GM18526 (cell line): ENCODE data around the gene KANSL1.

Experiments
- POLR2A ChIP-seq: IDR thresholded peaks from 3 replicates; pipeline ENCODE4 v1.6.1; 2011; ENCODE audit not compliant: insufficient read length; ENCODE audit errors: extremely low read depth

Gene KANSL1

DNA sequence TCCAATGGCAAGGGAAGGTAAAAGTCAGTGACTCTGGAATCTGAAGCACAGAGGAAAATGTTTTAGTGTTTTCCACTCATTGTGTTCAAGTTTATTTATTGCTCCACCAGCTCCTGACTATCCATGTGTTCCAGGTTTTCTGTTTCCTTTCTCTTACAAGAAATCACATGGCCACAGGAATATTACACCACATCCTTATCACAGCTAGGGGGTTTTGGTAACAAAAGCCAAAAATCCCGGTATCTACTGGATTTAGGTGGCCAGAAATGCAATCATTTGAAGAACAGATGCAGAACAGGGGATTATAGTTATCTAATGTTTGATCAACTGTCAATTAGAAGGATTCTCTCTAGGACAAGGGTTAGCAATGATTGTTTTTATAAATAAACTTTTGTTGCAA, 146.3 kb downstream of the KANSL1 start:
- no peak for TF ChIP-seq POLR2A

DNA sequence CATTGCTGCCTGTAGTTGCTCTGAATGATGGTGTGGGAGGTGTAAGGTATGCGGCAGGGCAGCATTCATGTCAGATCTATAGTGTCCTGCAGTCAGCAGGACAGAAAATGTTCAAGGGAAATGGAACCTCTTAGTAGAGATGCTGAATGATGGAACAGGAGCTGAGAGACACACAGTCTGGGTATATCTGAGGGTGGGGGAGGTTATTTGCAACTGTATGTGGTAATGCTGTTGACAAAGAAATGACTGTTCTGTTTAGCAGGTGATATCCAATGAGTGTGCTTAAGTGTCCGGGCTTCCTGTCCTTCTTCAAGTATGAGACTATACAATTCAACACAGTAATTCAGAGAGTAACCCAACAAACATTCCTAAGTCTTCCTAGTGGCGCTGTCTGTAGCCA, 147.6 kb downstream of the KANSL1 start:
- no peak for TF ChIP-seq POLR2A

DNA sequence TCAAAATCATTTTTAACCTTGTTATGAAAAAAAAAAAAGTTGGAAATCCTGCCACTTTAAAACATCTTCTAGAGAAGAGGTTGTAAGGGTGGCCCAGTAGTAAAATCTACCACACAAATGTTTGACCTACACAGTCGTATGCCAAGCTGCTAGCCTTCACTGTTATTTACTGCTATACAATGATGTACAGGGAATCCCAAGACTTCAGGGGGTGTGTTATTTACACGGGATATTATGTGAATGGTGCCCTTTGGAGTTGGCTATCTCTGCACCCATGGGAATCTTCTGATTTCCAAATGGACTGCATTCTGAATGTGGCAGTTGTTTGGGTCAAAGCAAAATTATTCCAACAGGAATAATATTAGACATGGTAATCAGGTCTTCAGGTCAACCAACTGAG, 148.2 kb downstream of the KANSL1 start:
- no peak for TF ChIP-seq POLR2A

DNA sequence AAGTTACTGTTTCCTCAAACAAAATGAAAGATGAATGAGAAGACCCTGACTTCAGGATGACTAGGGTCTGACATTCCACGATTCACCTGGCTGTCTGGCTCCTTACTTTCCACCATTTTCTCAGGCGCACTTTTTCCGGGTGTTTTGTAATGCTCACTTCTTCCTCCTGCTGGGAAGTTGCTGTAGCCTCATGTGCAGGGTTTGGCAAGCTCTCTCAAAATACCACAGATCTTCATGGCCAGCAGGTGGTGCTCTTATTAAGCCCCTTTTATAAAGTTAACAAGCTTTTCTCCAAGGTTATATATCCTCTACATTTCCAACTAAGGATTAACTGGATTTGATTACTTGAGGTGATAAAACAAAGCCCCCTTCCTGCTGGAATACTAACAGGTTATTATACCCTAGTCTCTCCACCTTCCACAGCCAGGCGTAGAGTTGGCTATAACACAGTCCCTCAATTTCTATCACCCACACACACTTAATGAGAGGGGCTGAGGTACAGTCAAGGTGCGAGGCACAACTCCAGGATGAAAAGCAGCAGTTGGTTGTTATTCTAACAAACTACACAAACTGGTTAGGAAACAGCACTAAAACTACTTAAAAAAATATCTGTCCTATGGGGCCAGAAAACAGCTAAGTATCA, 148.8 kb downstream of the KANSL1 start:
- TF ChIP-seq POLR2A = no peak

DNA sequence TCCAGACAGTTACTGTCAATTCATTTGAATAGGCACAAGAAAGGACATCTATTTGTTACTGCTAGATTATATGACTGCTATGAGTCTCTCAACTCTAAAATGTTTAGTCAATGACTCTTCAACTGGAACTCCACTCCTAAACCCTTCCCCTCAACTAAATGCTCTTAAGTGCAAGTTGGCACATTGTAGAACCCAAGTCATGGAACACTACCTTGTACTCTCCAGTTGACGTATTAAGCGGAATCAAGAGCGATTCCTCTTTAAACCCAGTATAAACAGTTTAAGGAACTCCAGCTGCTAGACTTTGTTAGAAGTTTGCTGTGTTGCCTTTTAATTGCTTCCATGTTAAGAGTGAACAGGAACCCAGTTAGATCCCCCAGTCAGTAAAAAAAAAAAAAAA, 149.6 kb downstream of the KANSL1 start:
- no peak for TF ChIP-seq POLR2A

DNA sequence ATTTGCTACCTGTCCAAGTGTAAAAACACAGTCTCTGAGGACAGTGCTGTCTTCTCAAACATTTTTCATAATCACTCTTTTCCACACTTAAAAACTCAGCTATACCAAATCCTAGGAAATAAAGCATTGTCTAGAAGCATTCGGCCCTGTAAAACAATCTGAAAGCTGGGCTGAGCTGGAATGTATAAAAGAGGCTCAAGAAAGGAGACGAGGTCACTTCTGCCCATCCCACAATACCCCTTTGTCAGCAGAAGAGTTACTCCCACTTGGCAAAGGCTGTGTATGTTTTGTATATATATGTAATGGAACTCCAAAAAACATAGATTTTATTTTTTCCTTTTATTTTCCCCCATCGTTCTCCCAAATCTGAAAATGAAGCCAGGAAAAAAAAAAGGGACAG, 150.3 kb downstream of the KANSL1 start:
- no peak for TF ChIP-seq POLR2A

DNA sequence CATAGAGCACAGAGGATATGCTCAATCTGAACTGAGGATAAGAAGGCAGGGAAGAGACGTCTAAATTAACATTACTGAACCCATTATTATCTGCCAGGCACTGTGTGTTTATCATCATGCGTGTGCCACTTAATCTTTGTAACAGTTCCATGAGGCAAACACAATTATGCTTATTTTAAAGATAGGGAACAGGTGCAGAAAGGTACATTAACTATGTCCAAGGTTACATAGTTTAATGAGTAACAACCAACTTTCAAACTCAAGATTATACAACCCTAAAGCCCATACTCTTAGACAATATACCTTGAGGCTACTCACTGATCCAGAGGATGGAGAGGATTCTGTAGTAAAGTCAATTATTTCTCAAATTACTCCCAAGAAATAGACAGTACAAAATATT, 151.0 kb downstream of the KANSL1 start:
- TF ChIP-seq POLR2A = no peak

DNA sequence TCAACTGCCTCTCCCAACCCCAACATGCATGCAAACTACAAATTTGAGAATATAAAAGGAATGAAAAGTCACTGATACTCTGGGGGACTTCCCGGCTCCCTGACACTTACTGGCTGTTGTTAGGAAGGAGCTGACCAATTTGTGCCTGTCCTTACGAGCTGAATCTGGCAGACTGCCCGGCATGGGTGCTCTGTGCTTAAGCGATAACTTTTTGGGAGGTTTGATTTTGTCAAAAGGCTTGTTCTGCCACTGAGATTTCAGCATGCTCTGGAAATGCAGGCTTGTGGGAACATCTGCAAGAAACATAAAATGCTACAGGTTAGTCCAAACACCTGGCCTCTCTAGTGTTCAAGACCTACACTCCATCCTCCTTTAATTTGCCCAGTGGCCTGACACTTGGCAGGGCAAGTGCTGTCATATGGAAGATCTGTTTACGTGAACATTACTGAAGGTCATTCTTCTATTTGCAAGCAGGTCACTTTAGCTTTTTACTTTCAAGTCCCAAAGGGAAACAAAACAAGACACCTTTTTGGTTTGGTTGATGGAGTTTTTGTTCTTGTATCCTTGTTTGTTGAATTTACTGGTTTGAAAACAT, 153.5 kb downstream of the KANSL1 start:
- TF ChIP-seq POLR2A = no peak

GRCh38 chr17:46038937-46039336, 154.3 kb downstream of the KANSL1 start:
- TF ChIP-seq POLR2A = no peak

- no peak for TF ChIP-seq POLR2A
These were observed 154.8 kb downstream of the KANSL1 start for GRCh38 chr17:46038414-46038813.

DNA sequence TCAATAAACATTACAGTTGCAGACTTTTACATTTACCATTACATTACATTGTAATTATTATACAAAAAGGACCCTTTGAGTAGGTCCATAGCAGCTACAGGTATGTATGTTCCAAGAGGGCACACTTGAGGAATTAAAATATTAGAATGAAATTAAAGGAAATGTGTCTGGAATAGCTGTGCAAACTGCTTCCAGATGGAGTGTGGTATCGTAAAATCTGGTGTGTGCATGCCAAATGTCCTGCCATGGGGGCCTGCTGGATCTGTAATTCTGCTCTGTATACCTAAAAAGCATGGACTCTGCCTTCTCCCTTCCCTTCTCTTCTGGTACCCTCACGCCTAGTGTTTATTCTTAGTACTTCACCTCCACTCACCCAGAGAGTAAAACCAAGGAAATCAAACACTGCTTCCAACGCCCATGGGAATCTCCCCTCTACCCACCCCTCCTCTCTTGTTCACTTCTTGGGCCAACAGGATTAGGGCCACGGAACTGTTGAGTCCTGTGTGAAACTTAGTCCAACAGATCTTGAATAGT, 155.4 kb downstream of the KANSL1 start:
- TF ChIP-seq POLR2A = no peak

DNA sequence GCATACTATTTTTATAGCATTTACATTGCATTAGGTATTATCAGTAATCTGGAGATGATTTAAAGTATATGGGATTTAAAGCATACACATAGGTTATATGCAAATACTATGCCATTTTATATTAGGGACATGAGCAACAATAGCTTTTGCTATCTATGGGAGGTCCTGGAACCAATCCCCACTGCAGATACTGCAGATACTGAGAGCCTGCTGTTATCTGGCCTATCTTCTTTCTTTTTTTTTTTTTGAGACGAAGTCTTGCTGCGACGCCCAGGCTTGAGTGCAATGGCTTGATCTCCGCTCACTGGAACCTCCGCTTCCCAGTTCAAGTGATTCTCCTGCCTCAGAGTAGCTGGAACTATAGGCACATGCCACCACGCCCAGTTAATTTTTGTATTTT, 156.7 kb downstream of the KANSL1 start:
- TF ChIP-seq POLR2A = no peak

- no peak for TF ChIP-seq POLR2A
These were observed 158.0 kb downstream of the KANSL1 start for GRCh38 chr17:46035112-46035818.

DNA sequence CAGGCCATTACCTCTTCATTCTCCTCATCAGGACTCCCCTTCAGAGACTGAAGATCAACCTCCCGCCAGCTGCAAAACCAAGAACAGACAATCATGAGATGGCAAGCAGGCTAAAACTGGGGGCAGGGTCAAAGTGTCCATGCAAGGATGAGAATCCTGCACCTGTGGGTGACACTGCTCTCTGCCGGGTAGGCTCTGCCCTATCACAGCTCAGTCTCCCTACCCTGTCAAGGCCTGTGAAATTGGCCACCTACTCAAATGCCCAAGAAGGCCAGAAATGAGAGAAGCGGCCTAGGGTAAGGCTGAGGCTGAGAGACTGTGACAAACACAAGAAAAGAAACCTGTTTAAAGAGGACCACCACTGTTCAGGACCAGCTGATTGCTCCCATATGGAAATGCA, 159.8 kb downstream of the KANSL1 start:
- no peak for TF ChIP-seq POLR2A

- no peak for TF ChIP-seq POLR2A
These were observed 160.3 kb downstream of the KANSL1 start for GRCh38 chr17:46032909-46033308.

DNA sequence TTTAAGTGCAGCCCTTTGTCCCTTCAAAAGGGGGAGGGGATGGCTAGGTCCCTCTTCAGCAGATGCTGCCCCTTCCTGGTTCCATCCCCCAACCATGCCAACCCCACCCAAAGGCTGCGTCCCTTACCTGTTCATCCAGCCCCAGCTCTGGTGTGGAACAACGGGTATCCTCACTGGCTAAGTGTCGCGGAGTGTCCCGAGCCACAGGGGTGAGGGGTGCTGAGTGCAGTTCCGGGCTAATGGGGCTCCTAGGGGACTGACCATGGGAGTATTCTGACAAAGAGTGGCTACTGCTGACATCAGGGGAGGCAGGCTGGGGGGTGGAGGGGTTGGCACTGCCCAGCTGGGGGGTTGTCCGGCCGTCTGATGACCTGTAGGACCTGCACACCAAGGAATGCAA, 161.3 kb downstream of the KANSL1 start:
- no peak for TF ChIP-seq POLR2A

GRCh38 chr17:46031440-46031839, 161.8 kb downstream of the KANSL1 start:
- no peak for TF ChIP-seq POLR2A

GRCh38 chr17:46030752-46031151, 162.5 kb downstream of the KANSL1 start:
- no peak for TF ChIP-seq POLR2A
